RWPE1 (cell line): ENCODE measurements around the gene FAM83D.

Source experiments
- CTCF ChIA-PET: fragments of 350-600 bp; sonication (Branson Sonifier 250); formaldehyde crosslinking; extraction: SDS; loops from one replicate; lab custom pipeline; 2021; lab: Yijun Ruan, JAX
- POLR2A ChIA-PET: fragments of 400-600 bp; formaldehyde crosslinking; extraction: SDS; loops from one replicate; lab custom pipeline; 2020; ENCODE audit warnings: antibody characterized with exemption; ENCODE audit not compliant: low non-redundant PET; lab: Yijun Ruan, JAX
- DNase-seq: peaks from one replicate; pipeline ENCODE4 v3.0.0; 2012; ENCODE audit warnings: low spot score
- H3K27ac ChIP-seq: fragments of 450-650 bp; 2 replicates; pipeline ENCODE4 v1.5.1; 2017
- CTCF ChIP-seq: fragments of 450-650 bp; conservative IDR thresholded peaks from 2 replicates; pipeline ENCODE4 v1.5.1; 2017; ENCODE audit warnings: low read depth, mild to moderate bottlenecking

The FAM83D gene

GRCh38 chr20:38935285-38935684 is 9.1 kb downstream of the FAM83D start:
- CTCF ChIA-PET: interaction anchor here (0.9 to 1.6 kb wide), 2 partner anchors 26 to 59 kb away, joined by 4 to 6 read pairs; partner anchors contain the start of gene DHX35
- TF ChIP-seq CTCF: no peak
- peak; percentile 46 for DNase-seq
- H3K27ac ChIP-seq: no peak overlapping the region
- POLR2A ChIA-PET: no interaction called here

GRCh38 chr20:38935967-38936407 is 9.8 kb downstream of the FAM83D start:
- no peak overlapping the region for H3K27ac ChIP-seq
- no peak for TF ChIP-seq CTCF
- CTCF ChIA-PET: interaction anchor here (0.9 to 1.6 kb wide), 4 partner anchors 10 to 59 kb away, joined by 3 to 6 read pairs (median 4); partner anchors contain the start of genes DHX35 and FAM83D
- peak; percentile 59 for DNase-seq
- POLR2A ChIA-PET: interaction anchor here (1.3 kb wide), 1 partner anchor 27 kb away, joined by 3 read pairs; the partner anchor contains the start of gene DHX35

GRCh38 chr20:38937000-38937399 is 10.8 kb downstream of the FAM83D start:
- TF ChIP-seq CTCF: no peak
- ChIA-PET POLR2A (interaction anchor here (1.3 kb wide), 1 partner anchor 26 kb away, joined by 3 read pairs; the partner anchor contains the start of gene DHX35), CTCF (interaction anchor here (0.5 to 1.6 kb wide), 5 partner anchors 11 to 175 kb away, joined by 3 to 6 read pairs (median 3); partner anchors contain the start of genes DHX35 and FAM83D)
- no peak for DNase-seq
- no peak overlapping the region; the same call in 1 of the 2 replicates for H3K27ac ChIP-seq

- ChIA-PET POLR2A (no interaction called here), CTCF (interaction anchor here (0.6 to 0.7 kb wide), 2 partner anchors 24 to 188 kb away, joined by 3 read pairs; no protein-coding TSS in a partner anchor)
- DNase-seq: no peak
- H3K27ac ChIP-seq: no peak overlapping the region
- no peak for TF ChIP-seq CTCF
These were observed 11.8 kb downstream of the FAM83D start for GRCh38 chr20:38937978-38938473.

- ChIA-PET CTCF (no interaction called here), POLR2A (no interaction called here)
- H3K27ac ChIP-seq: no peak overlapping the region
- TF ChIP-seq CTCF: no peak
- DNase-seq: no peak
These were observed 13.5 kb downstream of the FAM83D start for GRCh38 chr20:38939686-38940085.

- no peak overlapping the region for H3K27ac ChIP-seq
These were observed 14.4 kb downstream of the FAM83D start for GRCh38 chr20:38940644-38941043.

More at GRCh38 chr20:38940644-38941043, 14.4 kb downstream of the FAM83D start:
- DNase-seq: no peak
- CTCF ChIA-PET: no interaction called here
- POLR2A ChIA-PET: interaction anchor here (0.6 kb wide), 1 partner anchor 8 kb away, joined by 4 read pairs; no protein-coding TSS in a partner anchor
- no peak for TF ChIP-seq CTCF
